Glomerular endothelial cell (primary cell): Measurements from ENCODE around the gene SRRM1. TPM values are rescaled to one million over a fixed set of nuclear protein-coding genes. Genes with fewer than 3 reads are reported as not detected.

ENCODE experiments used
- DNase-seq: peaks from one replicate; pipeline ENCODE4 v3.0.0-alpha.2; 2011; ENCODE audit warnings: low read depth, low spot score; ENCODE audit errors: extremely low read depth
- total RNA-seq: library from RNA; depleted of rRNA; stranded (reverse); fragments of >200 nt; gene quantifications from 2 replicates; pipeline ENCODE4 v1.2.3, GENCODE V29; 2015

The SRRM1 gene
- total RNA-seq: 51.6 and 106 TPM in 2 replicates

- peak; percentile 94 for DNase-seq
Measured at GRCh38 chr1:24642481-24643362, at the start of gene SRRM1. SRRM1 (plus strand) TSS chr1:24643302; CDS start chr1:24643327, 25 bp downstream.

GRCh38 chr1:24594328-24594598, 48.8 kb upstream of the SRRM1 start:
- no peak for DNase-seq

- no peak for DNase-seq
Measured at GRCh38 chr1:24596401-24596880, 46.7 kb upstream of the SRRM1 start.

GRCh38 chr1:24599265-24599664, 43.8 kb upstream of the SRRM1 start:
- DNase-seq: no peak

- no peak for DNase-seq
Measured at GRCh38 chr1:24600551-24600950, 42.6 kb upstream of the SRRM1 start.

- no peak for DNase-seq
Measured at GRCh38 chr1:24605534-24606295, 37.4 kb upstream of the SRRM1 start.

GRCh38 chr1:24606296-24606605, 36.9 kb upstream of the SRRM1 start:
- DNase-seq: no peak

- DNase-seq: no peak
Measured at GRCh38 chr1:24606621-24607020, 36.5 kb upstream of the SRRM1 start.

- DNase-seq: no peak
Measured at GRCh38 chr1:24609949-24610517, 33.1 kb upstream of the SRRM1 start.

- no peak for DNase-seq
Measured at GRCh38 chr1:24619376-24619775, 23.7 kb upstream of the SRRM1 start.

- DNase-seq: no peak
Measured at GRCh38 chr1:24620678-24621077, 22.4 kb upstream of the SRRM1 start.

GRCh38 chr1:24621121-24621520, 22.0 kb upstream of the SRRM1 start:
- DNase-seq: no peak

GRCh38 chr1:24622218-24622617, 20.9 kb upstream of the SRRM1 start:
- DNase-seq: no peak

- DNase-seq: no peak
Measured at GRCh38 chr1:24632832-24633175, 10.3 kb upstream of the SRRM1 start.

GRCh38 chr1:24635195-24635843, 7.8 kb upstream of the SRRM1 start:
- DNase-seq: peak; percentile 56

GRCh38 chr1:24636661-24637357, 6.3 kb upstream of the SRRM1 start:
- no peak for DNase-seq

GRCh38 chr1:24639094-24639493, 4.0 kb upstream of the SRRM1 start:
- no peak for DNase-seq

- DNase-seq: no peak
Measured at GRCh38 chr1:24639881-24640280, 3.2 kb upstream of the SRRM1 start.

- no peak for DNase-seq
Measured at GRCh38 chr1:24640288-24640687, 2.8 kb upstream of the SRRM1 start.

GRCh38 chr1:24641646-24642151, 1.4 kb upstream of the SRRM1 start:
- DNase-seq: no peak
